Peyer's patch (tissue), 4 donors: Measurements from ENCODE around the gene EEF2K.

Experiments
- CTCF ChIP-seq, 6 experiments: fragments of 450-650 bp in 4 of 6; fragments of 200-600 bp in 2 of 6; sonication (generic) in 1 of 6; IDR thresholded peaks; one replicate each; pipeline ENCODE4 v1.5.1; 2017 to 2019; ENCODE audit warnings: antibody characterized with exemption in 6 of 6, mild to moderate bottlenecking in 3 of 6, moderate library complexity in 1 of 6
- POLR2A ChIP-seq, 2 donors: fragments of 450-650 bp; IDR thresholded peaks; one replicate each; pipeline ENCODE4 v1.5.1; 2017; ENCODE audit warnings: antibody characterized with exemption in 2 of 2, mild to moderate bottlenecking in 2 of 2, moderate library complexity in 2 of 2

GRCh38 chr16:22181426-22181825 lies 24.7 kb upstream of the EEF2K start:
- no peak for TF ChIP-seq CTCF (IDR thresholded peaks at IDR 0.05)
- no peak for TF ChIP-seq POLR2A (IDR thresholded peaks at IDR 0.05)
